Stimulated activated CD8-positive, alpha-beta memory T cell treated with anti-CD3 and anti-CD28 coated beads, Interleukin-15, amount 100 ng/mL, for 48 hours (primary cell): Measurements from ENCODE around the gene OR8H1.

Experiments
- DNase-seq, 2 donors: peaks; one replicate each; pipeline ENCODE4 v3.0.0-alpha.2; 2020; ENCODE audit warnings: low read depth in 2 of 2

OR8H1 gene

DNA sequence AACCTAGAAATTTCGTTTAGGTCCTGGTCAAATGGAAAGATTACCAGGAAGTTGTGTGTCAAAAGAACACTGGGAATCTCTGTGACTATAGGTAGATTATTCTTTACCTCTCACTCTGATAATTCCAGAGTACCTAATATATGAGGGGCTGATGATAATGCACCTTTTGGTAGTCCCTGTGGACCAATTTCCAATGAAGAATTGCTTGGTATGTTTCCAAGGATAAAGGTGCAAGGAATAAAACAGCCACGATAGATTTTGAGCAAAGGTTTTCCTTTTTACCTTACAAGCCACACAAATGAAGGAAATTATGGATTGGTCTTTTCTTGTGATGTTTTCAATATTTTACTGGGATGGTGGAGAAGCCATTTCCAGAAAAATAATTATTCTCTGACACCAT lies at the start of gene OR8H1:
Gene OR8H1 (minus strand): TSS at position 101 of the 400 bp plus-strand sequence. CDS start 1,192 bp downstream, outside the sequence.
- no peak for DNase-seq

DNA sequence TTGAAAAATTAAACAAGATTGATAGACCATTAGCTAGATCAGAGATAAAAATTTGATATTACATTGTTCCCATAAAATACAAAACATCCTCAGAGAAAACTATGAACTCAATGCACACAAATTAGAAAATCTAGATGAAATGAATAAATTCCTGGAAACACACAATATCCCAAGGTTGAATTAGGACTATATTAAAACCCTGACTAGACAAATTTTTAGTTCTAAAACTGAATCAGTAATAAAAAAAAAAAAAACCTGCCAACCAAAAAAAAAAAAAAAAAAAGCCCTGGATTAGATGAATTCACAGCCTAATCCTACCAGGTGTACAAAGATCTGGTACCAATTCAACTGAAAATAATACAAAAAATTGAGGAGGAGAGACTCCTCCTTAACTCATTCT lies 48.2 kb upstream of the OR8H1 start:
- no peak for DNase-seq

GRCh38 chr11:56333156-56333555 lies 41.1 kb upstream of the OR8H1 start:
- DNase-seq, result no peak

GRCh38 chr11:56331861-56332491 lies 39.9 kb upstream of the OR8H1 start:
- no peak for DNase-seq

DNA sequence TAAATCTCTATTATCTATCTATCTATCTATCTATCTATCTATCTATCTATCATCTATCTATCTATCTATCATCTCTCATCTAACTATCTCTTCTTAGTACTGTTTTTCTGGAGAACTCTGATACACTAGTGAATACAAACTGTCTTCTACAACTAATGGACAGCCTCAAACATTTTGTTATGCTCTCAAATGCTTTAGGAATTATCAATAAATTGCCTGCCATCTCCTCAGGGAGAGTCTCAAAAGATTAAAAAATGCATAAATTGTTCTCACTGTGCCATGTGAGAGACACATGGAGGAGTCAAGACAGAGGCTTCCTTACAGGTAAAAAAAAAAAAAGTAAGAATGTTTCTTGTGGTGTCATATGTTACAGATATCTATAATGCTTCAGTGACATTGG lies 22.8 kb upstream of the OR8H1 start, which contains the start of gene OR8K3:
Gene OR8K3 (plus strand): TSS at position 301 of the 400 bp plus-strand sequence. CDS start 3,163 bp downstream, outside the sequence.
- no peak for DNase-seq

DNA sequence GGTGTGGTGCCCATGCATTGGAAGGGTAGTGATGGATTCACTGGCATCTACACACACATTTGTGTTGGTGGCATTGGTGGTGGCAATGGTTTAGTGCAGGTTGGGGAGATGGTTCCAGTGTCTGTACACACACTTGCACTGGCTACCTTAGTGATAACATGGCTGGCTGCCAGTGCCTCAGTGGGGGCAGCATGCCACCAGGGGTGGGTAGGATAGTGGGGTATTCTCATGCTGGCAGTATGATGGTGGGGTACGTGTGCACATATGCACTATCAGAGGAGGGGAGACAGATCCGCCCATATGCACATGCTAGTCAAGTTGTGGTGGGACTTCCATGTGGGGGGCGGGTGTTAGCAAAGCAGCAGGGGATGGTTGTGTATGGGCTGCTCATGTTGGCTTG lies 15.8 kb upstream of the OR8H1 start:
- no peak for DNase-seq

GRCh38 chr11:56296898-56297297 lies 4.8 kb upstream of the OR8H1 start:
- no peak for DNase-seq

DNA sequence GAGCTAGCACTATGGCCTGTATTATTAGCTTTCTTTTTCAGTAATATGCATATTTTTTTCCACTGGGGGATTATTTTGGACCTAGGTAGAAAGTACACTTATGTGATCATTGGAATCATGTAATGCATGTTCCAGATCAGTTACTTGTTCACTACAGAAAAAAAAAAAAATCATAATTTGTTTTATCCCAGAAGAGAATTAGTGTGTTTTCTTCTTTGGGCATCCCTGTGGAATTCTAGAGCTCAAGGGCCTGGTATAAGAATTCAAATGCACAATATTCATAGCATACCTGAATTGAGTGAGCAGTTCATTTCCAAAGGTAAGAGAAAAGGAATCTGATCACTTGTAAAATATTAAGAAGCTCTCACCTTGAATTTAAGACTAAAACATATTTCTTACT lies 18.2 kb downstream of the OR8H1 start, which contains the start of gene OR5T1:
Gene OR5T1 (plus strand): TSS at position 301 of the 400 bp plus-strand sequence. CDS start 1,485 bp downstream, outside the sequence.
- no peak for DNase-seq

DNA sequence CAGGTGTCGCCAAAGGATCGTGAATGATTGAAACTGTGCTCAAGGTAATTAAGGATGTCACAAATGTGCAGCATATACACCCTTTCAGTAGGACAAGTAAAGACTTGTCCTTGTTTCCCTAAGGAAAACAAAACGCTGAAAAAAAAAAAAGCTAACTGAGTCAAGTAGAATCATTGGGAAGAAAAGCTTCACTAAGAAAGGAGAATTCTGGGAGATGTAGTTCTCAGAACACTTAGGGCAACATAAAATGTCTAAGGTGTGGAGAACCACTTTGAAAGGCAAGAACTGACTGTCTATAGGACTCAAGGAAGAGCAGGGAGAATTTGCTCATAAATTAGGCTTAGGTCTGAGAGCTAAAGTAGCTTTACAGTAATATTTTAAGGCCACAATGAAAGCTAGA lies 21.0 kb downstream of the OR8H1 start:
- no peak for DNase-seq

DNA sequence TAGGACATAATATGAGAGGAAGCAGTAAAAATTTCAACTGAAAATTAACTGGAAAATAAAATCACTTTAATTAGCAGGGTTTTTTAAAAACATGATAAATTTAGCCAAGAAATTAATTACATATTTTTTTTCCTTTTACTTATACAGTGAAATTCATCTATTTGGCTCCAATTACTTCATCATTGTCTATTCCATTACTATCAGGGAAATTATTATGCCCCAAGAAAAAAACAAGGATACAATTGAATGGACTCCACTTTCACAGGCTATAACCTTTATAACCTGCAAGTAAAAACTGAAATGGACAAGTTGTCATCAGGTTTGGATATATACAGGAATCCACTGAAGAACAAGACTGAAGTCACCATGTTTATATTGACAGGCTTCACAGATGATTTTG lies 40.1 kb downstream of the OR8H1 start, which contains the start of gene OR5T3:
Gene OR5T3 (plus strand): TSS at position 301 of the 400 bp plus-strand sequence. CDS start 0 bp downstream, at position 301.
- no peak for DNase-seq
